GM18907 (cell line): ENCODE data around the gene TMEM178B.

Experiments
- ATAC-seq: cut with Tn5 transposase; IDR thresholded peaks from one replicate; pipeline ENCODE4 v1.9.1; 2021; ENCODE audit warnings: mild to moderate bottlenecking, moderate library complexity; ENCODE audit not compliant: unreplicated experiment

TMEM178B gene

GRCh38 chr7:141258559-141258958 is 184.7 kb downstream of the TMEM178B start:
- ATAC-seq = no peak

GRCh38 chr7:141262101-141263090 is 188.5 kb downstream of the TMEM178B start:
- ATAC-seq = no peak

- no peak for ATAC-seq
Observed at GRCh38 chr7:141263508-141263907, 189.6 kb downstream of the TMEM178B start.

- no peak for ATAC-seq
Observed at GRCh38 chr7:141263983-141264382, 190.1 kb downstream of the TMEM178B start.

- ATAC-seq = no peak
Observed at GRCh38 chr7:141264511-141264910, 190.6 kb downstream of the TMEM178B start.

GRCh38 chr7:141265668-141266067 is 191.8 kb downstream of the TMEM178B start:
- no peak for ATAC-seq

- no peak for ATAC-seq
Observed at GRCh38 chr7:141268614-141269013, 194.8 kb downstream of the TMEM178B start.

- ATAC-seq = no peak
Observed at GRCh38 chr7:141271451-141271850, 197.6 kb downstream of the TMEM178B start.

GRCh38 chr7:141272417-141272816 is 198.6 kb downstream of the TMEM178B start:
- ATAC-seq = no peak

- ATAC-seq = no peak
Observed at GRCh38 chr7:141275350-141275749, 201.5 kb downstream of the TMEM178B start.

- no peak for ATAC-seq
Observed at GRCh38 chr7:141276031-141276430, 202.2 kb downstream of the TMEM178B start.

- ATAC-seq = no peak
Observed at GRCh38 chr7:141280100-141280499, 206.2 kb downstream of the TMEM178B start.

GRCh38 chr7:141281311-141281710 is 207.4 kb downstream of the TMEM178B start:
- ATAC-seq = no peak

GRCh38 chr7:141286522-141286921 is 212.7 kb downstream of the TMEM178B start:
- ATAC-seq = no peak

GRCh38 chr7:141287936-141288335 is 214.1 kb downstream of the TMEM178B start:
- ATAC-seq = no peak

- ATAC-seq = no peak
Observed at GRCh38 chr7:141288626-141289025, 214.8 kb downstream of the TMEM178B start.

GRCh38 chr7:141290365-141290764 is 216.5 kb downstream of the TMEM178B start:
- ATAC-seq = no peak

GRCh38 chr7:141290973-141291372 is 217.1 kb downstream of the TMEM178B start:
- no peak for ATAC-seq

GRCh38 chr7:141291541-141291940 is 217.7 kb downstream of the TMEM178B start:
- no peak for ATAC-seq

GRCh38 chr7:141294143-141294829 is 220.4 kb downstream of the TMEM178B start:
- ATAC-seq = no peak

- ATAC-seq = no peak
Observed at GRCh38 chr7:141295367-141295895, 221.6 kb downstream of the TMEM178B start.

- ATAC-seq = no peak
Observed at GRCh38 chr7:141300816-141301215, 227.0 kb downstream of the TMEM178B start.
